HepG2 (cell line): Measurements from ENCODE around the gene ZFTA. TPM values are rescaled to one million over a fixed set of nuclear protein-coding genes. Genes with fewer than 3 reads are reported as not detected.

ENCODE experiments used
- ATAC-seq: fragments of 200-7000 bp; cut with Tn5 transposase; 3 replicates; pipeline ENCODE4 v1.9.1; 2020; ENCODE audit warnings: mild to moderate bottlenecking, moderate library complexity
- BruUV-seq: library from RNA; stranded (reverse); fragments of 400-500 nt; replicated peaks from 2 replicates; lab custom pipeline; 2021; lab: Mats Ljungman, UMichigan
- CTCF ChIA-PET: fragments of 300-600 bp; formaldehyde crosslinking; extraction: SDS; loops from one replicate; lab custom pipeline; 2021; ENCODE audit warnings: low total read pairs, inconsistent platforms, low intra/inter-chr PET ratio; lab: Yijun Ruan, JAX
- POLR2A ChIA-PET: fragments of 350-600 bp; sonication (Branson Sonifier 250); formaldehyde crosslinking; loops from one replicate; lab custom pipeline; 2020; ENCODE audit warnings: antibody characterized with exemption, inconsistent platforms; lab: Yijun Ruan, JAX
- DNase-seq: peaks from one replicate; pipeline ENCODE4 v3.0.0-alpha.2; 2015; ENCODE audit warnings: low spot score
- FAIRE-seq: peaks from 3 replicates; lab custom pipeline; 2011; peaks lifted over from hg19 to GRCh38; lab: Jason Lieb, UNC
- H2AFZ ChIP-seq: one replicate; pipeline ENCODE4 v1.6.1; 2011; ENCODE audit warnings: low read length, inconsistent platforms
- H3K27ac ChIP-seq: fragments of 300-600 bp; 3 replicates; pipeline ENCODE4 v1.8.0; 2011; ENCODE audit warnings: mixed run types, mild to moderate bottlenecking, mixed read lengths, low read length, inconsistent platforms; ENCODE audit not compliant: insufficient read depth; ENCODE audit errors: extremely low read length
- H3K27me3 ChIP-seq, 2 experiments: fragments of 200-600 bp in 1 of 2; 2 replicates in 1 of 2; 3 replicates in 1 of 2; pipeline versions ENCODE4 v1.6.0 to v1.8.0; 2011; ENCODE audit warnings: low read length in 2 of 2, mild to moderate bottlenecking in 2 of 2, moderate library complexity in 2 of 2, inconsistent platforms in 1 of 2; ENCODE audit not compliant: insufficient read depth in 2 of 2, control insufficient read depth in 1 of 2
- H3K36me3 ChIP-seq, 2 experiments: fragments of 200-600 bp in 1 of 2; replicated peaks in 1 of 2; 2 replicates in 1 of 2; 3 replicates in 1 of 2; pipeline versions ENCODE4 v1.5.1 to v1.8.0; 2011; ENCODE audit warnings: low read length in 2 of 2, inconsistent platforms in 1 of 2; ENCODE audit not compliant: insufficient read depth in 2 of 2, control insufficient read depth in 1 of 2
- H3K4me1 ChIP-seq: 2 replicates; pipeline ENCODE4 v1.5.1; 2012; ENCODE audit warnings: low read length, inconsistent platforms; ENCODE audit not compliant: insufficient read depth
- H3K4me2 ChIP-seq: 2 replicates; pipeline ENCODE4 v1.6.0; 2011; ENCODE audit warnings: low read depth, low read length, inconsistent platforms
- H3K4me3 ChIP-seq, 3 experiments: fragments of 200-600 bp in 1 of 3; sonication (generic), shearing (Covaris generic) in 1 of 3; replicated peaks in 1 of 3; 2 replicates each; pipeline ENCODE4 v1.5.1; 2011 to 2016; ENCODE audit warnings: low read length in 3 of 3, inconsistent platforms in 2 of 3, low read depth in 2 of 3, mild to moderate bottlenecking in 2 of 3, control low read depth in 1 of 3, mixed read lengths in 1 of 3; ENCODE audit not compliant: insufficient read depth in 1 of 3
- H3K79me2 ChIP-seq: one replicate; pipeline ENCODE4 v1.6.1; 2011; ENCODE audit warnings: low read length, inconsistent platforms; ENCODE audit not compliant: insufficient read depth
- H3K9ac ChIP-seq: 2 replicates; pipeline ENCODE4 v1.6.0; 2011; ENCODE audit warnings: mild to moderate bottlenecking, low read depth, low read length, inconsistent platforms; ENCODE audit not compliant: insufficient read depth
- H3K9me3 ChIP-seq: 2 replicates; pipeline ENCODE4 v1.5.1; 2012; ENCODE audit warnings: mild to moderate bottlenecking, low read length
- H4K20me1 ChIP-seq: 2 replicates; pipeline ENCODE4 v1.6.0; 2011; ENCODE audit warnings: inconsistent platforms, mild to moderate bottlenecking, low read length, moderate library complexity; ENCODE audit not compliant: insufficient read depth
- AGO1 ChIP-seq: fragments of 200-400 bp; formaldehyde crosslinking; IDR thresholded peaks from 2 replicates; pipeline ENCODE4 v1.6.1; 2017; ENCODE audit warnings: mild to moderate bottlenecking, low read depth, low read length, moderate library complexity; ENCODE audit not compliant: poor library complexity, severe bottlenecking
- AHR ChIP-seq: IDR thresholded peaks from 2 replicates; pipeline ENCODE4 v1.6.1; 2018; ENCODE audit warnings: missing genetic modification reagents, missing compliant biosample characterization
- FOXP4 ChIP-seq: sonication (generic); formaldehyde crosslinking; IDR thresholded peaks from 2 replicates; pipeline ENCODE4 v1.4.0; 2020; ENCODE audit warnings: missing genetic modification reagents
- ZC3H13 ChIP-seq: sonication (generic); formaldehyde crosslinking; IDR thresholded peaks from 2 replicates; pipeline ENCODE4 v1.8.1; 2023; ENCODE audit warnings: mild to moderate bottlenecking, missing genetic modification reagents, moderate library complexity
- ZNF124 ChIP-seq: sonication (generic); formaldehyde crosslinking; IDR thresholded peaks from 2 replicates; pipeline ENCODE4 v1.4.0; 2020; ENCODE audit warnings: missing genetic modification reagents
- ZNF639 ChIP-seq: conservative IDR thresholded peaks from 2 replicates; pipeline ENCODE4 v1.6.1; 2018; ENCODE audit warnings: missing genetic modification reagents
- ZNF839 ChIP-seq: sonication (generic); formaldehyde crosslinking; IDR thresholded peaks from 2 replicates; pipeline ENCODE4 v1.4.0; 2020; ENCODE audit warnings: missing genetic modification reagents, mild to moderate bottlenecking, borderline replicate concordance
- WGBS: methylation state at CpG from one replicate; pipeline ENCODE4 v1.1.6; 2017; ENCODE audit warnings: low lambda C conversion rate; 5-methylcytosine and 5-hydroxymethylcytosine counted together
- in situ Hi-C: cut with HindIII; loops from 2 replicates; pipeline ENCODE4 v1.10.0; 2017; ENCODE audit warnings: low pct_unique_long_range_greater_than_20kb; ENCODE audit not compliant: extremely low pct_ligation_motif_present
- intact Hi-C: fragments of 100-400 bp; cut with micrococcal nuclease; formaldehyde crosslinking; loops from one replicate; pipeline ENCODE4 v1.10.0; 2022; ENCODE audit not compliant: unreplicated experiment
- polyA plus RNA-seq, 8 experiments: library from polyadenylated mRNA; depleted of rRNA in 3 of 8; stranded (reverse) in 7 of 8; unstranded in 1 of 8; fragments of >200 nt; fragmentation: Illumina TruSeq in 4 of 8; extraction: Trizol in 4 of 8; gene quantifications; 2 replicates each; pipeline versions ENCODE4 v1.2.1 to v1.2.3, GENCODE V29; 2011 to 2016; ENCODE audit warnings: low read depth in 4 of 8, missing spikeins in 1 of 8, mixed read lengths in 1 of 8; ENCODE audit not compliant: insufficient read depth in 1 of 8
- total RNA-seq, 5 experiments: library from RNA; depleted of rRNA; stranded (reverse); fragments of >200 nt; fragmentation: Illumina TruSeq; extraction: Trizol; gene quantifications; 2 replicates each; pipeline ENCODE4 v1.2.3, GENCODE V29; 2016; ENCODE audit warnings: low read depth in 1 of 5

Gene ZFTA
- total and polyA plus RNA-seq, 2 of the 13 experiments (the other 11 are each of a cell fraction or from before 2014, with no cell fraction given): 3.9 to 10.4 TPM

GRCh38 chr11:63785823-63786222, 17.2 kb upstream of the ZFTA start:
- FAIRE-seq: no peak
- WGBS: 100% methylated on average over 1 of the region's 1 CpG

More at GRCh38 chr11:63785823-63786222, 17.2 kb upstream of the ZFTA start:
- intact Hi-C loops (no loop called here), in situ Hi-C loops (no loop called here)
- no peaks in the 10 kb centered on the region for H3K79me2 ChIP-seq
- no peaks in the 10 kb centered on the region for H3K27me3 ChIP-seq
- DNase-seq (no peak), ATAC-seq (no peak)
- BruUV-seq: no TSS peak
- POLR2A ChIA-PET: no interaction called here
- H3K4me1 ChIP-seq: peaks cover 22% of the 10 kb centered on the region
- no peak overlapping the region for H3K27ac ChIP-seq
- H3K9ac ChIP-seq: no peak overlapping the region
- H3K4me3 ChIP-seq: no peak overlapping the region
- no peak overlapping the region for H3K4me2 ChIP-seq
- H2AFZ ChIP-seq: no peak overlapping the region
- CTCF ChIA-PET: no interaction called here
- H3K9me3 ChIP-seq: no peaks in the 10 kb centered on the region
- no peaks in the 10 kb centered on the region for H3K36me3 ChIP-seq
- TF ChIP-seq AHR (CRISPR knock-in tag) (no peak), FOXP4 (CRISPR knock-in tag) (no peak), AGO1 (no peak), ZNF124 (CRISPR knock-in tag) (no peak), ZNF839 (CRISPR knock-in tag) (no peak), ZNF639 (CRISPR knock-in tag) (no peak), ZC3H13 (CRISPR knock-in tag) (no peak)
- no peaks in the 10 kb centered on the region for H4K20me1 ChIP-seq
